Stimulated activated CD8-positive, alpha-beta memory T cell treated with anti-CD3 and anti-CD28 coated beads, Interleukin-2, amount 100 ng/mL, for 1 hour (primary cell): ENCODE data around the gene ATP8B4.
"Not testable (repeated sequence)": the region's sequence is repeated elsewhere in the genome, so short reads cannot be mapped to it uniquely, and the experiment has no call there.

Experiments used
- DNase-seq, 2 donors: peaks; one replicate each; pipeline ENCODE4 v3.0.0-alpha.2; 2020; ENCODE audit warnings: low read depth in 2 of 2

The ATP8B4 gene

DNA sequence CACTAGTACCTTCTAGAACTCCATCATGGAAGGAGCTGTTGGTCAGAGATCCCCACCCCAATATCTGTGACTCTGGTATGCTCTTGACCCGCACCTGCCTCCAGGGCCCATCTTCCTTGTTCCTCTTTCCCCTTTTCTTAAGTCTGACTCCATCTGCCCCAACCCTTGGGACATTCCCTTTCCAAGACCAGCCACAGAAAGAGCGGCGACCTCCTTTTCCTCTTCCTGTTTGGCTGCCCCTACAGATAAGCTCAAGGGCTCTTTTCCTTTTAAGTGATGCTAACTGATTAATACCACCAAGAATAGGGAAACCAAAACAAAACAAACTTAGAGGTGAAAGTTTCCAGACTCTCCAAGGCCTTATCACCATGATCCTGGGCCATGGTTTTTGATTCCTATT lies 21.9 kb upstream of the ATP8B4 start:
- DNase-seq: no peak

- no peak for DNase-seq
Measured at GRCh38 chr15:50140098-50140497, 21.1 kb upstream of the ATP8B4 start.

DNA sequence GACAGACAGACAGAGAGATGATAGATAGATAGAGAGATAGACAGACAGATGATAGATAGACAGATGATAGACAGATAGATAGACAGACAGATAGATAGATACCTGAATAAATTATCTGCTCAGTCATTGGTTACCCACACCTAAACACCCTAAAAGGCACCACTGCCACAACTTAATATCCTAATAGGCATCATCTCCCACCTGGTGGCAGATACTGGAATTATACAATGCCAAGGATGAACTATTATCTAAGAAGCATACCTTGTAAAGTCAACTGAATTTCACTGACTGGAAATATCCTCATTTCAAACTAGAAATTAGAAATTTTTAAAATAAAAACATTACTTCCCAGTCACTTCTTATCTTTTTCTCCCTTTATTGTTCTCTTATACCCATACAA lies 19.4 kb upstream of the ATP8B4 start:
- no peak for DNase-seq

DNA sequence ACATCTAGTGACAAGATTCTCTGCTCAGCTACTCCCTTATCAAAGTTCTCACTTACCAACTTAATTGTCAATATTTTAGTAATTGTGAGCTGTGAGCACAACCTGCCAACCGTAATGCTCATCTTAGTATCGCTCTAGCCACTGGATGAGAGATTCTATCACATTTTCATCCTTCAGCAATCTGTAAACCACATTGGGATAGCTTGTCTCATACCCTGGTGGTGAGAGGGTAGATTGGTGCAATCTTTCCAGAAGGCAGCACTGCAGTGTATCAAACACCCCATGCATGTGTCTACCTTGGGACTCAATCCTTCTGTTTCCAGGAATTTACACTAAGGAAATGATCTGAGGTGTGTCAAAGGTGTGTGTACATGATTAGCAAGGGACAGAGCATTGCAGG lies 18.9 kb upstream of the ATP8B4 start:
- no peak for DNase-seq

GRCh38 chr15:50137330-50137761 lies 18.3 kb upstream of the ATP8B4 start:
- no peak for DNase-seq

DNA sequence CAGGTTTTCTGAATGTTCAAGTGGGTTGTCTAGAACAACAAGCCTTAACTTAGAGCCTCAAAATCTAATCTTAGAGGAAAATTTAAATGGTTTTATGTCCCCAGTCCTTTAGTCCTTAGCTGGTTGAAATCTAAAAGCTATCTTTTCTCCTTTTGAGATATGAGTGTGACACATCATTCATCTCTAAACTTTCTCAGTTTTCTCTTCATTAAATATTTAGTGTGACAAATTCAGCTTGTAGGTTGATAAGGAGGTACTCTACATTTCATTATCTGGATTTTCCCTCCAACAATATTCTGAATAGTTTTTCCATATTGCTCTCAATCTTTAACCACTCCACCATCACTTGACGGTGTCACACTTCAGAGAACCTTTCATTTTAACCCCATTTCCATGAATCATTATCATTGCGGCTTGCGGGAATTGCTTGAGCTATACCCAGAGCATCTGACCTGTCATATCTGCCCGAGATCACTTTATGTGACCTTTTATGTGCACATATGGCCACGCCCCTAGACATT lies 16.1 kb upstream of the ATP8B4 start:
- no peak for DNase-seq

- DNase-seq: no peak
Measured at GRCh38 chr15:50134524-50135024, 15.5 kb upstream of the ATP8B4 start.

- not testable (repeated sequence) for DNase-seq
Measured at GRCh38 chr15:50132251-50132984, 13.4 kb upstream of the ATP8B4 start.

GRCh38 chr15:50131617-50132016 lies 12.6 kb upstream of the ATP8B4 start:
- no peak for DNase-seq

GRCh38 chr15:50128266-50128665 lies 9.2 kb upstream of the ATP8B4 start:
- DNase-seq: no peak

DNA sequence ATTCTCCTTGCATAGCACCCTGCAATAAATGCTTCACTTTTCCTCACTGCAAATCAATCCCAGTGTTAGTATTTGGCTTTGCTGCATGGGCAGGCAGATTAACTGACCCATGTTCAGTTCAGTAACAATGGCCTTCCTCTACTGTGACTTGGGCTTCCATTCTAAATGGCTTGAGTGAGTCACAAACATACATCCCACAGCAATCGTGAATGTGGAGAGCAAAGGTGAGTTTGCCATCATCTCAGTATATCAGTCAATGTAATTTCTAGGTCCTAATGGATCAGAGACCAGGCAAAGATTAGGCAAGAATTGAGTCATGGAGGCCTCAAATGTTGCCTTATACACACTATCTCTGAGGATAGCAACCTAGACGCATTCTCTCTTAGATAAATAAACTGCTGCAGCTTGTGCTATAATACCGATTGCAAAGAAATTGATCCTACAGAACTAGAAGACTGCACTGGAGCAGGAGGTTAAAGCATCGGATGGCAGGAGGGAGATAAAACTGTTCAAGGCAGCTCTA lies 8.3 kb upstream of the ATP8B4 start:
- no peak for DNase-seq

- DNase-seq: no peak
Measured at GRCh38 chr15:50126072-50126471, 7.0 kb upstream of the ATP8B4 start.

GRCh38 chr15:50124631-50125030 lies 5.6 kb upstream of the ATP8B4 start:
- no peak for DNase-seq

DNA sequence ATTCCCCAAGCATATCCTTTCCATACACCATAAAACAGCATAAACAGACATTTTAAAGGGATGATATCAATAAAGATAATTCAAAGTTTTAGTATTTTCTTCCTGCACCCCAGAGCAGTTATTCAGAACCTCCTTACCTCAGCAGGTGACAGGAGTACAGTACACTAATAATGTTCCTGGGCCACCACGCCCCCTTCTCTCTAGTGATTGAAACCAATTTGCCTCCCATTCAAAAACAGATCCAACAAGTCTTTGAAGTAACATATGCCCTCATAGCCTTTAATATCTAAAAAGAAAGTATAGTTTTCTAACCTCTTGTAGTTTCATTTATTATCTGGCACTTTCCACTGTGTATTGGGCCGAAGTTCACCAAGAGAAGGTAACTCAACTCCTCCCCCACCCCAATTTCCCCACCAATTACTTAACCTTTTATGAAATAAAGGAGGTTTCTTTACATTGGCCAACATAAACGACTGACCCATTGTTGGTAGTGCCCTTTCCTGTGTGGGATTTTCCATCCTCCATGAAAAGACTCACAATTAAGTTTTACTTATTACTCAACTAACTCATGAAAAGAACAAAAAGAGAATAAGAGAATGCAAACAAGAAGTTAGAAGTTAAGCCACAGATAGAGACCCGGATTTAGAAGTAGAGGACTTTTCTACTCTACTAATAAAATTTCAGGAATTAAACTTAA lies 5.0 kb upstream of the ATP8B4 start:
- DNase-seq: no peak

DNA sequence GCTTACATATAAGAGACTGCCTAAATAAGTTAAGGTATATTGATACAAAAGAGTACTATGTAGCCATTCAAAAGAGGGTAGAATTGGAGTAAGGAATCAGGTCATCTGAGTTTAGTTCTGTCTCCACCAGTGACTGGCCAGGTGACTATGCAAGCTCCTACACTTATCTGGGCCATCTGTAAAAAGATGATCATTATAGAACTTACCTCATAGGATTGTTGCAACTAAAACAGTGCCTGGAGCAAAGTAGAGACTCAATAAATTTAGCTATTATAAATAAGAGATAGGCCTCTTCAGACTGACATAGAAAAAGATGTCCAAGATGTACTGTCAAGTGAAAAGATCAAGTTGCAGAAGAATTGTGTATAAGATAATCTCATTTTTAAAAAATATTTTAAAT lies 1.7 kb upstream of the ATP8B4 start:
- DNase-seq: no peak

GRCh38 chr15:50117431-50118027 lies 1.5 kb downstream of the ATP8B4 start:
- DNase-seq: no peak

GRCh38 chr15:50116477-50116876 lies 2.6 kb downstream of the ATP8B4 start:
- no peak for DNase-seq

GRCh38 chr15:50113992-50114780 lies 4.8 kb downstream of the ATP8B4 start:
- DNase-seq: no peak

DNA sequence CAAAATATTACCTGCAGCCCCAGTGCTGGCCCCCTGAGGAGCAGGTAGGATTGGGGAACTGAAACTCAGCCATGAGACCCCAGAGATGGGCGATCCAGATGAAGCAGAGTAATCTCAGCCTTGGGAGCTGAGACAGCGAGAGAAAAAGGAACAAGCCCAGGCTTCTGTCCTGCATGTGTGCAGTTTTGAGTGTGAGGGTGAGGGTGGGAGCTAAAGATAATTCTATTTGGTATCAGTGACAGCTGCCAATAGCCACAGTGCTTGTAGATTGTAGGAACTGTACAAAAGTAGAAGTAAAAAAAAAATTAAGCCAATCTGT lies 5.9 kb downstream of the ATP8B4 start:
- no peak for DNase-seq

- no peak for DNase-seq
Measured at GRCh38 chr15:50112488-50113186, 6.4 kb downstream of the ATP8B4 start.

- DNase-seq: no peak
Measured at GRCh38 chr15:50110285-50110684, 8.7 kb downstream of the ATP8B4 start.
